ENCODE data around the gene CABYR. TPM values are rescaled to one million over a fixed set of nuclear protein-coding genes. Genes with fewer than 3 reads are reported as not detected.

The CABYR gene
- 10 to 100 TPM; 10.0 to 11.1 TPM for total RNA-seq
- polyA plus RNA-seq (2013, experiment 1 of 2): 11.5 TPM
- 10.0 TPM for polyA plus RNA-seq (2013, experiment 2 of 2)
- long read RNA-seq, experiment 1, partial matches to known transcripts: 0 of 2 reads
- long read RNA-seq, experiment 1, other reads (novel, unspliced or antisense): 1 of 2 reads
- long read RNA-seq, experiment 2, transcript CABYR-203 (6 exons, 1,414 nt): major isoform, 5 of 6 reads
- long read RNA-seq, experiment 2, partial matches to known transcripts: 1 of 6 reads
- long read RNA-seq, experiment 2, other reads (novel, unspliced or antisense): 0 of 6 reads
- long read RNA-seq, experiment 3, transcript CABYR-203 (6 exons, 1,414 nt): minor isoform, 5 of 17 reads
- long read RNA-seq, experiment 3, transcript CABYR-216 (6 exons, 2,226 nt): major isoform, 7 of 17 reads
- long read RNA-seq, experiment 3, partial matches to known transcripts: 4 of 17 reads
- long read RNA-seq, experiment 3, other reads (novel, unspliced or antisense): 1 of 17 reads
- long read RNA-seq, experiment 4, transcript CABYR-203 (6 exons, 1,414 nt): major isoform, 19 of 26 reads
- long read RNA-seq, experiment 4, partial matches to known transcripts: 1 of 26 reads
- long read RNA-seq, experiment 4, other reads (novel, unspliced or antisense): 3 of 26 reads

DNA sequence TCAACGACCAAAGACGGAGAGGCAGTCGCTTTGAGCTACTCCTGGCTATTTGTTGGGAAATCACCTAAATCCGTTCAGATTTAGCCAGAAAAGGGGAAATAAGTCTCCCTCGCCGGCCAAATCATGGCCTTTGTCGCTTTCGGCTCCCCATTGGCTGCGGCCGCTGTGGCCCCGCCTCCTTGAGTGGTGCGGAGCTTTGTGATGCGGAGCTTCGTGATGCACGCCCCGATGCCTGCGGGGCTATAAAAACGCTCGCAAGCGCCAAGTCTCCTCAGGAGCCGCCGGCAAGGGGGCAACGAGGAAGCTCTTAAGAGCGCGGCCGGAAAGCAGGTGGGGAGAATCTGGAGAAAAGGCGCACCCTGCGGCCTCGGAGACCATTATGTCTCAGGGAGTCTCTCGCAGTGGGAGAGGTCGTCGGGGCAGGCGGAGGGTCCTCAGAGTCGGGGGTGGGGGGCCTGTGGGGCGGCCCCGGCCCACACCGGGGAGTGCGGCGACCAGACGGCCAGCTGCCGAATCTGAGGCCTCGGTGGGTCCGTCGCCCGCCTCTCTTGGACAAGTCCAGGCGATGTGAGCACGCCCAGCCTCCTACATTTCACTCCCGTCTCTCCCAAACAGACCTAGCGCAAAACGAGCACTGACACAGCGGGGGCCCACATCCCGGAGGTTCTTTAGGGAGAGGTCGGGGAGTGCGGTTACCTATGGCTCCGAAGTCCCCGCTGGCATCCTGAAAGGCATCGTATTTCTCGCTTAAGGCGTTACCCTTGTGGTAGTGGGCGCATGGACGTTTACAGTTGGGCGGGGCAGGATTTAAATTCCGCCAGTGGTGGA is at the start of gene CABYR:
Gene CABYR, plus strand, starts transcription at position 274 of the 828 bp plus-strand sequence. CDS start 4,053 bp downstream, outside the sequence.
- H3K36me3 Mint-ChIP-seq (ENCODE audit: low read depth): peaks cover 6% of the 10 kb centered on the region
- no peak within 1 kb of the TSS for H3K27ac ChIP-seq (ENCODE audit: low read depth, low read length)
- peak within 1 kb of the TSS; percentile 76 for H3K4me3 ChIP-seq (ENCODE audit: low read length)
- peak within 1 kb of the TSS; percentile 70 for H3K4me3 Mint-ChIP-seq
- peak within 1 kb of the TSS; percentile 92 for H3K27ac Mint-ChIP-seq
- H3K36me3 ChIP-seq (ENCODE audit: control insufficient read depth, insufficient read depth, low read length): no peaks in the 10 kb centered on the region
- H3K9me3 Mint-ChIP-seq: peaks cover 2% of the 10 kb centered on the region
- no peaks in the 10 kb centered on the region for H3K4me1 ChIP-seq (ENCODE audit: control insufficient read depth, insufficient read depth, low read length)
- WGBS, 2 experiments (ENCODE audit: insufficient coverage in 1 of 2, insufficient read length in 1 of 2): 17 to 26% methylated on average over 24 to 60 of the region's 63 CpGs
- no peaks in the 10 kb centered on the region for H3K27me3 Mint-ChIP-seq (ENCODE audit: insufficient read depth)
- peaks cover 17% of the 10 kb centered on the region for H3K4me1 Mint-ChIP-seq
- no peaks in the 10 kb centered on the region for H3K9me3 ChIP-seq (ENCODE audit: control insufficient read depth, low read length)
- DNase-seq: peak; percentile 96
- TF ChIP-seq CTCF (conservative IDR thresholded peaks at IDR 0.05): no peak
- H3K9ac ChIP-seq (ENCODE audit: extremely low read depth, low read length, poor library complexity, severe bottlenecking): peak within 1 kb of the TSS; percentile 24
- H3K27me3 ChIP-seq (ENCODE audit: control insufficient read depth, insufficient read depth, low read length, poor library complexity, severe bottlenecking): no peaks in the 10 kb centered on the region

DNA sequence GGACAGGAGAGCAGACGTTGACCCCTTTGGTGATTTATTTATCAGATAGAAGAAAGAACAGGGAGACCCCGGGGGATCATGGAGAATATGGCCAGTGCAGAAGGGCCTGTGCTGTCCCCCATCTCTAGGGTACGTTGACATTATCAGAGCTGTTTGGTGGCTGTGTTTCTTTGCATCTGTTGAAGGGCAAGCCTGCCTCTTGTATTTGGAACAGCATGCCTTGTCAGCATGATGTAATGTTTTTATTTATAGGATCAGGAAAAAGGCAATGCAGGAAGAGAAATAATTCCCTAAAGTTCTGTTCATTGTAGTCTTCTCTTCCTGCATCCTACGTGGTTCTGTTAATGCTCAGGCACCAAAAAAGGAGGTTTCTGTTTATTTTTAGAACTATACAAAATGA is 49.8 kb upstream of the CABYR start:
- no peaks in the 10 kb centered on the region for H3K36me3 ChIP-seq (ENCODE audit: control insufficient read depth, insufficient read depth, low read length)
- WGBS, 2 experiments (ENCODE audit: insufficient coverage in 1 of 2, insufficient read length in 1 of 2): 86 to 96% methylated on average over 4 of the region's 4 CpGs
- no peaks in the 10 kb centered on the region for H3K27me3 Mint-ChIP-seq (ENCODE audit: insufficient read depth)
- peaks cover 12% of the 10 kb centered on the region for H3K4me1 Mint-ChIP-seq
- no peaks in the 10 kb centered on the region for H3K4me1 ChIP-seq (ENCODE audit: control insufficient read depth, insufficient read depth, low read length)
- H3K9me3 ChIP-seq (ENCODE audit: control insufficient read depth, low read length): no peaks in the 10 kb centered on the region
- no peak overlapping the region for H3K4me3 Mint-ChIP-seq
- no peak for TF ChIP-seq CTCF (conservative IDR thresholded peaks at IDR 0.05)
- no peaks in the 10 kb centered on the region for H3K27me3 ChIP-seq (ENCODE audit: control insufficient read depth, insufficient read depth, low read length, poor library complexity, severe bottlenecking)
- no peak for DNase-seq
- no peak overlapping the region for H3K27ac ChIP-seq (ENCODE audit: low read depth, low read length)
- H3K27ac Mint-ChIP-seq: no peak overlapping the region
- H3K9me3 Mint-ChIP-seq: no peaks in the 10 kb centered on the region
- H3K4me3 ChIP-seq (ENCODE audit: low read length): no peak overlapping the region
- H3K9ac ChIP-seq (ENCODE audit: extremely low read depth, low read length, poor library complexity, severe bottlenecking): no peak overlapping the region
- H3K36me3 Mint-ChIP-seq (ENCODE audit: low read depth): peaks cover 16% of the 10 kb centered on the region
